ENCODE measurements around the gene KCNJ18. TPM values are rescaled to one million over a fixed set of nuclear protein-coding genes. Genes with fewer than 3 reads are reported as not detected.
"Not testable (repeated sequence)": the region's sequence is repeated elsewhere in the genome, so short reads cannot be mapped to it uniquely, and the experiment has no call there.

The KCNJ18 gene
- total and polyA plus RNA-seq, 9 of the 15 experiments (the other 6 are each of a cell fraction or from before 2014, with no cell fraction given) = not detected

DNA sequence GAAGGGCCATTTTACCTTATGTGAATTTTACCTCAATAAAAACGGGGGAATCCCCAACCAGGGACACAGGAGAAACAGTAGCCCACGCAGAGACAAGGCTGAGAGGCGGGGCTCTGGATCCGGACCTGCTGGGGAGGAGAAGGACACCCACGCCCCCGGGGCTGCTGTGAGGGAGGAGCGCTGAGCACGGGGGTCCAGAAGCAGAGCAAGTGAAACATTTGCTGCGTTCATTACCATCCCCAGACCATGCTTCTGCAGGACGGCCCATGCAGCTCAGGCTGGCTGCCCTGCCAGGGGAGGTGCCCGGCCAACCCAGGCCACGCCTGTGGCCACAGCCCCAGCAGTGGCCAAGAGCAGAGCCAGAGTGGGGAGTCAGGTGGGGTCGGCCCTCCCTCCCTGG lies 50.0 kb downstream of the KCNJ18 start:
- H3K9me3 ChIP-seq (replicated peaks; ENCODE audit: control insufficient read depth, insufficient read depth, low read depth, low read length) = no peaks in the 10 kb centered on the region
- no peak overlapping the region for H2AFZ ChIP-seq (ENCODE audit: low read depth, low read length)
- intact Hi-C loops (cut with micrococcal nuclease) (no loop called here), in situ Hi-C loops (cut with MboI) (loop anchor here (5.0 kb wide), 1 partner anchor 400 kb away; no protein-coding TSS in a partner anchor)
- TF ChIP-seq MXI1 (IDR thresholded peaks at IDR 0.05; ENCODE audit: low read depth, low read length) (no peak), ZBTB8A (IDR thresholded peaks at IDR 0.05; ENCODE audit: partially characterized antibody) (no peak), PYGO2 (tag; IDR thresholded peaks at IDR 0.05) (no peak), ZBTB7A (IDR thresholded peaks at IDR 0.05; ENCODE audit: borderline replicate concordance, control insufficient read depth, low read depth, low read length) (no peak), HEY1 (CRISPR knock-in tag; IDR thresholded peaks at IDR 0.05; ENCODE audit: borderline replicate concordance) (no peak), IRF2 (CRISPR knock-in tag; IDR thresholded peaks at IDR 0.05) (no peak), FOSL1 (tag; conservative IDR thresholded peaks at IDR 0.05) (no peak), ZNF766 (CRISPR knock-in tag; conservative IDR thresholded peaks at IDR 0.05) (no peak), CBX5 (IDR thresholded peaks at IDR 0.05; ENCODE audit: borderline replicate concordance, low read depth) (no peak)
- TF ChIP-seq, protein P1, sequence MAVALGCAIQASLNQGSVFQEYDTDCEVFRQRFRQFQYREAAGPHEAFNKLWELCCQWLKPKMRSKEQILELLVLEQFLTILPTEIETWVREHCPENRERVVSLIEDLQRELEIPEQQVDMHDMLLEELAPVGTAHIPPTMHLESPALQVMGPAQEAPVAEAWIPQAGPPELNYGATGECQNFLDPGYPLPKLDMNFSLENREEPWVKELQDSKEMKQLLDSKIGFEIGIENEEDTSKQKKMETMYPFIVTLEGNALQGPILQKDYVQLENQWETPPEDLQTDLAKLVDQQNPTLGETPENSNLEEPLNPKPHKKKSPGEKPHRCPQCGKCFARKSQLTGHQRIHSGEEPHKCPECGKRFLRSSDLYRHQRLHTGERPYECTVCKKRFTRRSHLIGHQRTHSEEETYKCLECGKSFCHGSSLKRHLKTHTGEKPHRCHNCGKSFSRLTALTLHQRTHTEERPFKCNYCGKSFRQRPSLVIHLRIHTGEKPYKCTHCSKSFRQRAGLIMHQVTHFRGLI (CRISPR knock-in tag; IDR thresholded peaks at IDR 0.05) = no peak
- H3K27me3 ChIP-seq (ENCODE audit: control insufficient read depth in 2 of 2, insufficient read depth in 2 of 2, low read length in 2 of 2) = no peaks in the 10 kb centered on the region
- H3K9me1 ChIP-seq (ENCODE audit: control insufficient read depth, insufficient read depth, low read length) = no peaks in the 10 kb centered on the region
- BruUV-seq (replicated peaks) = no TSS peak
- ChIA-PET CTCF (ENCODE audit: low intra/inter-chr PET ratio) (no interaction called here), POLR2A (no interaction called here)
- no peak overlapping the region for H3K4me2 ChIP-seq (ENCODE audit: insufficient read depth, low read length)
- H3K36me3 ChIP-seq (ENCODE audit: control insufficient read depth, insufficient read depth, low read length) = no peaks in the 10 kb centered on the region
- no peak overlapping the region for H3K27ac ChIP-seq (ENCODE audit: extremely low read depth, low read depth, low read length)
- ATAC-seq (peak; percentile 34; the same call in 1 of the 3 replicates), FAIRE-seq (no peak), DNase-seq (ENCODE audit: extremely low read depth in 1 of 4, low spot score in 3 of 4) (peak in 3 of 4 experiments; percentile 5 to 11 (median 7))
- H3K4me1 ChIP-seq (replicated peaks in 1 of 2; ENCODE audit: control insufficient read depth in 2 of 2, insufficient read depth in 2 of 2, low read length in 2 of 2) = no peaks in the 10 kb centered on the region
- 1% methylated on average over 10 of the region's 13 CpGs for WGBS (ENCODE audit: insufficient coverage, low coverage, missing lambda C conversion rate)
- no peak overlapping the region for H3K4me3 ChIP-seq
- no peaks in the 10 kb centered on the region for H3K79me2 ChIP-seq (ENCODE audit: control insufficient read depth, insufficient read depth, low read length)
- H3K9ac ChIP-seq (ENCODE audit: insufficient read depth in 1 of 2, low read depth in 2 of 2, low read length in 2 of 2) = no peak overlapping the region
- H4K20me1 ChIP-seq (replicated peaks; ENCODE audit: control insufficient read depth, insufficient read depth, low read length) = no peaks in the 10 kb centered on the region

DNA sequence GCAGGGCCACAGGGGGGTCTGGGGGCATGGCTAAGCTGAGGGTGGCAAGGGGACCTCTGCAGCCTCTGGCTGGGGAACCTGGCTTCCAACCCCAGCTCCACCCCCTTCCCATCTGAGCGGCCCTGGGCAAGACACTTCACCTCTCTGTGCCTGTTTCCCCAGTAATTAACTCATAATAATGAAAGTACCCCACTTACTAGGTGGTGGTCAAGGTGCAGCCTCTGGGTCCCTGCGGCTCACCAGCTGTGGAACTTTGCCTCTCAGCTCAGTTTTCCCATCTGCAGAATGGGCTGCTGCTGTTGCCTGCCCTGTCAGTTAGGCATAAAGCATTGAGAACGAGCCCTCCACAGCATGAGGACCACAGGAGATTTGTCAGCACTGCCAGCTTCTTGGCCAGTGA lies 51.8 kb downstream of the KCNJ18 start:
- H3K27ac ChIP-seq (ENCODE audit: extremely low read depth, low read depth, low read length); BruUV-seq (replicated peaks); H2AFZ ChIP-seq (ENCODE audit: low read depth, low read length); ATAC-seq; H3K4me1 ChIP-seq (replicated peaks in 1 of 2; ENCODE audit: control insufficient read depth in 2 of 2, insufficient read depth in 2 of 2, low read length in 2 of 2); H3K4me3 ChIP-seq; H3K9me1 ChIP-seq (ENCODE audit: control insufficient read depth, insufficient read depth, low read length); FAIRE-seq; H4K20me1 ChIP-seq (replicated peaks; ENCODE audit: control insufficient read depth, insufficient read depth, low read length); H3K9ac ChIP-seq (ENCODE audit: insufficient read depth in 1 of 2, low read depth in 2 of 2, low read length in 2 of 2); H3K79me2 ChIP-seq (ENCODE audit: control insufficient read depth, insufficient read depth, low read length); H3K27me3 ChIP-seq (ENCODE audit: control insufficient read depth in 2 of 2, insufficient read depth in 2 of 2, low read length in 2 of 2); POLR2A ChIA-PET; DNase-seq (ENCODE audit: extremely low read depth in 1 of 4, low spot score in 3 of 4); H3K36me3 ChIP-seq (ENCODE audit: control insufficient read depth, insufficient read depth, low read length); H3K4me2 ChIP-seq (ENCODE audit: insufficient read depth, low read length); CTCF ChIA-PET (ENCODE audit: low intra/inter-chr PET ratio); H3K9me3 ChIP-seq (replicated peaks; ENCODE audit: control insufficient read depth, insufficient read depth, low read depth, low read length); intact Hi-C loops (cut with micrococcal nuclease): not testable (repeated sequence)
- in situ Hi-C loops (cut with MboI) = loop anchor here (5.0 kb wide), 1 partner anchor 402 kb away; no protein-coding TSS in a partner anchor
- WGBS (ENCODE audit: insufficient coverage, low coverage, missing lambda C conversion rate) = 0% methylated on average over 2 of the region's 3 CpGs

Measured in K562 (cell line).